SJCRH30 (cell line): ENCODE data around the gene CCDC88B. TPM values are rescaled to one million over a fixed set of nuclear protein-coding genes. Genes with fewer than 3 reads are reported as not detected.

Experiments
- DNase-seq, 2 experiments: peaks; one replicate each; pipeline ENCODE4 v3.0.0-alpha.2; 2015 to 2020
- H3K27ac ChIP-seq: fragments of 250-450 bp; sonication (Bioruptor Pico); 2 replicates; pipeline ENCODE4 v1.5.1; 2020; ENCODE audit warnings: mild to moderate bottlenecking, moderate library complexity
- H3K27me3 ChIP-seq: fragments of 250-450 bp; sonication (Bioruptor Pico); 2 replicates; pipeline ENCODE4 v1.5.1; 2020; ENCODE audit warnings: mild to moderate bottlenecking, moderate library complexity
- H3K36me3 ChIP-seq: fragments of 250-450 bp; sonication (Bioruptor Pico); 2 replicates; pipeline ENCODE4 v1.5.1; 2020; ENCODE audit warnings: mild to moderate bottlenecking, moderate library complexity
- H3K4me1 ChIP-seq: fragments of 250-450 bp; sonication (Bioruptor Pico); 2 replicates; pipeline ENCODE4 v1.5.1; 2020; ENCODE audit warnings: mild to moderate bottlenecking, moderate library complexity
- H3K4me3 ChIP-seq: fragments of 250-450 bp; sonication (Bioruptor Pico); 2 replicates; pipeline ENCODE4 v1.5.1; 2020; ENCODE audit warnings: mild to moderate bottlenecking, moderate library complexity
- H3K9me3 ChIP-seq: fragments of 250-450 bp; sonication (Bioruptor Pico); replicated peaks from 2 replicates; pipeline ENCODE4 v1.5.1; 2020; ENCODE audit warnings: mild to moderate bottlenecking, moderate library complexity
- total RNA-seq: library from RNA; depleted of rRNA; stranded (reverse); fragments of >200 nt; shearing (Covaris generic); gene quantifications from 2 replicates; pipeline ENCODE4 v1.2.3, GENCODE V29; 2014

CCDC88B gene
- total RNA-seq, 1 experiment from 2014 or later: 0.59 TPM

DNA sequence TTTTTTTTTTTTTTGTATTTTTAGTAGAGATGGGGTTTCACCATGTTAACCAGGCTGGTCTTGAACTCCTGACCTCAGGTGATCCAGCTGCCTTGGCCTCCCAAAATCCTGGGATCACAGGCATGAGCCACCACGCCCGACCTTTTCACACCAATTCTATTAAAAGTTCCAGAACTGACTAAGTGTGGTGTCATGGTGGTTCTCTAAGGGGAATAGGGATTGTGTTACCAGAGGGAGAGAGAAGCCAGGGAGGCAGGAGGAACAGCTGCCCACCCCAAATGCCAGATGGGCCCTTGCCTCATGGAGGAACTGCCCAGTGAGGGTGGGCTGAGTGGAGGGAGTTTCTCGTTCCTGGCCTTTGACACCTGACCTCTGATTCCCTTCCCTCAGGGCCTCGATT lies 24.9 kb downstream of the CCDC88B start:
- peak in 1 of 2 experiments; percentile 29 for DNase-seq
- Histone ChIP-seq H3K27me3 (no peaks in the 10 kb centered on the region), H3K27ac (no peak overlapping the region), H3K4me1 (no peaks in the 10 kb centered on the region), H3K36me3 (peaks cover 46% of the 10 kb centered on the region), H3K9me3 (no peaks in the 10 kb centered on the region), H3K4me3 (no peak overlapping the region)

DNA sequence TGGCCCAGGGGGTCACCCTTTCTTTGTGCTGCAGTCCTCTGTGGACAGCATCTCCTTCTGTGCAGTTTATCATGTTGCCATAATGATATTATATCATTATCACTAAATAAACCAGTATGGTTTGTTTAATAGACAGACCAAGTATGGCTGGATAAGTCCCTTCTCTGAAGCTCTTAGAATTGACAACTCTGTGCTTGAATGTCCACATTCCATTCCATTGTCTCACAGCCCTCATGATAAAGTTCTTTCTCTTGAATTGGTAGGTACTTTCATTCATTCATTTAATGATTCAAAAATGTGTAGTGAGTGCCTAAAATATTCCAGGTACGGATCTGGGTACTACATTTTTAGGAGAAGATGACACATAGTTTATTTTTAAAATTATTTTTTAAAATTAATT lies 26.7 kb downstream of the CCDC88B start:
- H3K27me3 ChIP-seq: no peaks in the 10 kb centered on the region
- H3K27ac ChIP-seq: no peak overlapping the region
- no peak overlapping the region for H3K4me3 ChIP-seq
- H3K36me3 ChIP-seq: peaks cover 40% of the 10 kb centered on the region
- H3K4me1 ChIP-seq: peaks cover under 1% of the 10 kb centered on the region; the same call in 1 of the 2 replicates
- DNase-seq: no peak
- no peaks in the 10 kb centered on the region for H3K9me3 ChIP-seq

DNA sequence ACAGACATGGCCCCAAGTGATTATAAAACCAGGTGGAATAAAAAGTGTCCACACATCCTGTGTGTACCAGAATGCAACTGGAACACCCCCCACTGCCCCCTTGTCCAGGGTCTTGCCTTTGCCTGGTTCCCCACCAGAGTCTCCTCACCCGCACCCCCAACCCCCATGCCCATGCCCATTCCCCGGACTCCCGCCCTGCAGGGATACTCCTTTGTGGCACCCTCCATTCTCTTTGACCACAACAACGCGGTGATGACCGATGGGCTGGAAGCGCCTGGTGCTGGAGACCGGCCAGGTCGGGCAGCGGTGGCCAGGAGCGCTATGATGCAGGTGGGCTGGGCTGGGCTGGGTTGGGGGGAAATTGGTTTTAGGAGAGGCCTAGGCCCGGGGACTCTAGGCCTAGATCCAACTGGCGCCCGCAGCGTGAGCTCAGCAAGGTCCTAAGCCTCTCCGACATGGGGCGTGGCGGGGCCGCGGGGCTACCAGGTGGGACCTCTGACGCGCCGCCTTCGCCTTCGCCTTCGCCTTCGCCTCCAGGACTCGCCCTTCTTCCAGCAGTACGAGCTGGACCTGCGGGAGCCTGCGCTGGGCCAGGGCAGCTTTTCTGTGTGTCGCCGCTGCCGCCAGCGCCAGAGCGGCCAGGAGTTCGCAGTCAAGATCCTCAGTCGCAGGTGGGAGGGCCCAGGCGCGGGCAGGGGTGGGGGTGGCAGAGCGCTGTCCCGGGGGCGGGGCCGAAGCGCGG lies 28.1 kb downstream of the CCDC88B start:
- DNase-seq: no peak
- Histone ChIP-seq H3K4me3 (no peak overlapping the region), H3K4me1 (peaks cover 5% of the 10 kb centered on the region; the same call in 1 of the 2 replicates), H3K9me3 (no peaks in the 10 kb centered on the region), H3K27ac (no peak overlapping the region), H3K27me3 (no peaks in the 10 kb centered on the region), H3K36me3 (peaks cover 28% of the 10 kb centered on the region)

DNA sequence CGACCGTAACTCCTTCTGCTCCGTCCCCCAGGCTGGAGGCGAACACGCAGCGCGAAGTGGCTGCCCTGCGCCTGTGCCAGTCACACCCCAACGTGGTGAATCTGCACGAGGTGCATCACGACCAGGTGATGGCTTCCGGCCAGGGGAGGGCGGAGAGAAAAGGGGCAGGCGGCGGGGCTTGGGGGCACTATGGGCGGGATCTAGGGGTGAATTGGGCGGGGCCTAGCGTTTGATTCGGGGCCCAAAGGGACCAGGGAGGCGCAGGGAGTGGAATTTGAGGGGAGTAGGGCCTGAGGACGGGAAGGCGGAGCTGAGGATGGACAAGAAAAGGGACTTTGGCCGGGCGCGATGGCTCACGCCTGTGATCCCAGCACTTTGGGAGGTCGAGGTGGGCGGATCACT lies 28.7 kb downstream of the CCDC88B start:
- no peak for DNase-seq
- Histone ChIP-seq H3K27me3 (no peaks in the 10 kb centered on the region), H3K4me1 (peaks cover 8% of the 10 kb centered on the region; the same call in 1 of the 2 replicates), H3K36me3 (peaks cover 26% of the 10 kb centered on the region), H3K9me3 (no peaks in the 10 kb centered on the region), H3K27ac (no peak overlapping the region), H3K4me3 (no peak overlapping the region)

DNA sequence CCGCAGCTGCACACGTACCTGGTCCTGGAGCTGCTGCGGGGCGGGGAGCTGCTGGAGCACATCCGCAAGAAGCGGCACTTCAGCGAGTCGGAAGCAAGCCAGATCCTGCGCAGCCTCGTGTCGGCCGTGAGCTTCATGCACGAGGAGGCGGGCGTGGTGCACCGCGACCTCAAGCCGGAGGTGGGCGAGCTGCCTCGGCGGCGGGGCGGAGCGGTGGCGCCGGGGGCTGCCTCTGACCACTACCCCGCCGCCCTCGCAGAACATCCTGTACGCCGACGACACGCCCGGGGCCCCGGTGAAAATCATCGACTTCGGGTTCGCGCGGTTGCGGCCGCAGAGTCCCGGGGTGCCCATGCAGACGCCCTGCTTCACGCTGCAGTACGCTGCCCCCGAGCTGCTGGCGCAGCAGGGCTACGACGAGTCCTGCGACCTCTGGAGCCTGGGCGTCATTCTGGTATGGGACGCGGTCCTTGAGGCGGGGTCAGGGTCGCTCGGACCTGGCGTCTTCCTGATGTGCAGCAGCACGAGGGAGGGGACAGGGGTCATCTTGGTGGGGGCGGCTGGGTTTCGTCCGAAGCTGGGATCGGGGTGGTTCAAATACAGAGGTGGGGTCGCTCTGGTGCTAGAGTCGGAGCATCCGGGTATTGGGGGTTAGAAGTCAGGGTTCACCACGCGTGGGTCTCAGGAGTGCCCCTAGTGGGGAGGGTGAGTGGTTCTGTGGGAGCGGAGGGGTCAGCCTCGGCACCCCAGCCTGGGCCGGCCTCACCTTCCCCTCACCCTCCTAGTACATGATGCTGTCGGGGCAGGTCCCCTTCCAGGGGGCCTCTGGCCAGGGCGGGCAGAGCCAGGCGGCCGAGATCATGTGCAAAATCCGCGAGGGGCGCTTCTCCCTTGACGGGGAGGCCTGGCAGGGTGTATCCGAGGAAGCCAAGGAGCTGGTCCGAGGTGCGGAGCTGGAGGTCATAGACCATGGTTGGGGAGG lies 29.7 kb downstream of the CCDC88B start:
- no peaks in the 10 kb centered on the region for H3K27me3 ChIP-seq
- DNase-seq: no peak
- H3K4me1 ChIP-seq: peaks cover 10% of the 10 kb centered on the region; the same call in 1 of the 2 replicates
- peaks cover 25% of the 10 kb centered on the region for H3K36me3 ChIP-seq
- no peak overlapping the region for H3K4me3 ChIP-seq
- no peak overlapping the region for H3K27ac ChIP-seq
- H3K9me3 ChIP-seq: no peaks in the 10 kb centered on the region

DNA sequence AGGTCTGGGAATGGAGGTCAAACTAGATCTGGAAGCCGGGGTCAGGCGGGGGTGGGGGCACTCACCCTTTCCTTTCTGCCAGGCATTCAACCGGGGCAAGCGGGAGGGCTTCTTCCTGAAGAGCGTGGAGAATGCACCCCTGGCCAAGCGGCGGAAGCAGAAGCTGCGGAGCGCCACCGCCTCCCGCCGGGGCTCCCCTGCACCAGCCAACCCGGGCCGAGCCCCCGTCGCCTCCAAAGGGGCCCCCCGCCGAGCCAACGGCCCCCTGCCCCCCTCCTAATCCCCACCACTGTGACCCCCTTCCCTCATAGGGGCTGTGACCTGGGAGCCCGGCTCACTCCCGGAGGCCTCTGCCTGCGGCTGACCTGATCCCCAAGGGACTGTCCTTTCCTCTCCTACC lies 31.2 kb downstream of the CCDC88B start:
- Histone ChIP-seq H3K36me3 (peaks cover 18% of the 10 kb centered on the region), H3K27me3 (no peaks in the 10 kb centered on the region), H3K4me1 (peaks cover 10% of the 10 kb centered on the region; the same call in 1 of the 2 replicates), H3K9me3 (no peaks in the 10 kb centered on the region), H3K4me3 (no peak overlapping the region), H3K27ac (no peak overlapping the region)
- DNase-seq: no peak

DNA sequence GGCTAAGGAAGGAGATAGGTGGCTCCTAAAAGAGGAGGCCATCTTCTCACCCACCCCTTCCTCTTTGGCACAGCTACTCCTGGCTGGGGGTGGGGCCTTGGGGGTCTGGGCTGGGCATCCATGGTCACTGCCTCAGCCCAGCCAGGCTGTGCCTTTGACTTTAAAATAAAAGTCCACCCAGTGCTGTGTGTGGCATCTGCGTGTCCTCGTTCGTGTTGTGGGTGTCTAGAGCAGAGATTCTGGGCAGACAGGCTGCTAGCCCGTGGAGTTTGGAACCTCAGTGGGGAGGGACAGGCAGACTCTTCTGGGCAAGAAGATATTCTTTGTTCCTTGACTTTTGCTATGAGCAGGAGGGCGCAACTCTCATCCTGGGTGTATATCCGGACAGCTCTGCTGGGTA lies 32.0 kb downstream of the CCDC88B start:
- no peak for DNase-seq
- H3K4me3 ChIP-seq: peak overlapping the region; percentile 59
- H3K27me3 ChIP-seq: no peaks in the 10 kb centered on the region
- peaks cover 10% of the 10 kb centered on the region; the same call in 1 of the 2 replicates for H3K4me1 ChIP-seq
- no peak overlapping the region; the same call in 1 of the 2 replicates for H3K27ac ChIP-seq
- peaks cover 11% of the 10 kb centered on the region for H3K36me3 ChIP-seq
- H3K9me3 ChIP-seq: no peaks in the 10 kb centered on the region

DNA sequence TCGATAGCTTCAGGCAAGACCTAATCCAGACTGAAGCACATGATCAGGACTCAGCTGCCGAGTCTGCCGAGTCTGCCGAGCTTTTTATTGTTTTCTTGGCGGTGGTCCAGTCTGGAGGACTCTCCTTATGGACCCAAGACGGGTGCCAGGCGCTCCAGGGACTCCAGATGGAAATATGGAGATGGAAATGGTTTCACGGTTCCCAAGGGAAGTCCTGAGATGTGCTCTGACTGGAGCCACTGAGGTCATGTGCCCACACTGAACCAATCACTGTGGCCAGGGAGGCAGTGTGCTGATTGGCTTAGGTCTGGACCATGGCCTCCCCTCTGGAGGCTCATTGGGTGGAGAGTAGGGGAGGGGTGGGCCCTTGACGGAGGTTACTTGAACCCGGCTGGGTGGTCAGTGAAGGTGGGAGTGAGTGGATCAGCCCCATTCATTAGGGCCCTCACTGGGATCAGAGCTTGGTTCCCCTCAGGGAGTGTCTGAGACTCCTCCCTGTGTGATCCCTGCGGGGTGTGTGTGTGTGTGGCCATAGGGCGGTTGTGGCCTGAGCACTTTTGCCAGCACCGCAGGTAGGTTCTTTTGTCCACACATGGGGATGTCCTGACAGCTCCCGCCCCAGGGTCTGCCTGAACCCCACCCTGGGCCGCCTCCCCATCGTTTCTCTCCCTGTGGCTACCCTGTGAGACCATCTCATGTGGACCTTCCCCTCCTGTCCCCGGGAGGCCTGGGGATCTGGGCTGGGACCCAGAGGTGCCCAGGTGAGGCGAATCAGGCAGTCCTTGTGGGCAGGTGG lies 33.0 kb downstream of the CCDC88B start:
- no peaks in the 10 kb centered on the region for H3K27me3 ChIP-seq
- DNase-seq: peak; percentile 96 to 99
- peaks cover 6% of the 10 kb centered on the region for H3K36me3 ChIP-seq
- H3K4me3 ChIP-seq: peak overlapping the region; percentile 59
- H3K9me3 ChIP-seq: no peaks in the 10 kb centered on the region
- peaks cover 10% of the 10 kb centered on the region; the same call in 1 of the 2 replicates for H3K4me1 ChIP-seq
- H3K27ac ChIP-seq: peak overlapping the region; percentile 41

DNA sequence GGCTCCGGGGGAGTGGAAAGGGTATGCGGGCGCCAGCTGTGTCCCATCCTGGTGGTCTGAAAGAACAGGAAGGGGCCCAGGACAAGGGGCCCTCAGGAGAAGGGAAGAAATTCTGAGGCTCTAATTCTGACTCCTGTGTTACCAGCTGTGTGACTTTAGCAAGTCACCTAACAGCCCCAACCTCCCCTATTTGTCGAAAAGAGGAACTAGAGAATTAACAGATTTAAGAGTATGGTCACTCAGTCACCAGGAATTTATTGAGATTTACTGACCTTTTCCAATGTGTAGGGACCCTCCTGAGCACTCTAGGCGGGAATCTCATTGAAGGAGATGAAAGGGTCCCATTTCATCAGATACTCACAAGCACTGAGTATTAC lies 33.6 kb downstream of the CCDC88B start:
- Histone ChIP-seq H3K36me3 (peaks cover 3% of the 10 kb centered on the region; the same call in 1 of the 2 replicates), H3K27ac (peak overlapping the region; percentile 41; the same call in 1 of the 2 replicates), H3K4me3 (peak overlapping the region; percentile 59), H3K27me3 (no peaks in the 10 kb centered on the region), H3K9me3 (no peaks in the 10 kb centered on the region), H3K4me1 (peaks cover 10% of the 10 kb centered on the region; the same call in 1 of the 2 replicates)
- peak in 1 of 2 experiments; percentile 27 for DNase-seq

DNA sequence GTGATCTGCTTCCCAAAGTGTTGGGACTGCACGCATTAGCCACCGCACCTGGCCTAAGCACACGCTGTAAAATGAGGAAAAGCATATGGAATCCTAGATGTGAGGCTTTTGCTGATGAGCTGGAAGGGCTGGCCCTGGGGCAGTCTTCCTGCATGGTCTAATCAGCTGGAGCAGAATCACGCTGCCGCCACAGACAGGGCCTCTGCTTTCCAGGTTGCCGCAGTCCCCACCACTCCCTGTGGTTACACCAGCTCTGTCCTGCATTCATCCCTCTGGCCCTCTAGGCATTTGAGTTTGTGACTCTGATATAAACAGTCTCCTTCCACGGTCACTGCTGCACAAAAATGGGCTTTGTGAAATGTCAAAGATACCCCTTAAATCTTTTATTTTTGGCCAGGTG lies 36.1 kb downstream of the CCDC88B start:
- no peak for DNase-seq
- H3K4me3 ChIP-seq: no peak overlapping the region
- H3K4me1 ChIP-seq: peaks cover 10% of the 10 kb centered on the region; the same call in 1 of the 2 replicates
- no peaks in the 10 kb centered on the region for H3K27me3 ChIP-seq
- no peak overlapping the region for H3K27ac ChIP-seq
- H3K36me3 ChIP-seq: no peaks in the 10 kb centered on the region
- H3K9me3 ChIP-seq: no peaks in the 10 kb centered on the region

DNA sequence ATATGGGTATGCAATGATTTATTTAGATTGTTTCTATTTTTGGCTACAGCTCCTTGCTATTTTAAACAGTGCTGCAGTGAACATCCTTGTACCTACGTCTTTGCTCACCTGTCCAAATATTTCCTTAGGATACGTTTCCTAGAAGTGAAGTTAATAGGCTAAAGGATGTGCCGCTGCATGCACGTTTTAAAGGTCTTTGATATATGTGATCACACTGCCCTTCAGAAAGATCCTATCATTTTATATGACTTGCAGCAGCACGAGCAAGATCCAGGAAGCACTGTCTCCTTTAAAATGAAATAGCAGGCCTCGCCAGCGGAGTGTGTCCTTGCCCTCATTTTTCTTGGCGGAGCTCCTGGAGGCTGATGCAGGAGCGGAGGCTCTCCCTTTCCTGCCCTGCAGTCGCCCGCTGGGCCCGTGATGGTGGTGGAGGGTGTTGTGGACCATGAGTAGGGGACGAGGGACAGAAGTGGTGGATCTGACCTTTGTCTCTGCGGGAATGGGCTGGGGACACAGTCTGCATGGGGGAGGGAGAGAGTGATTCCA lies 38.4 kb downstream of the CCDC88B start:
- H3K9me3 ChIP-seq: no peaks in the 10 kb centered on the region
- DNase-seq: no peak
- H3K4me3 ChIP-seq: no peak overlapping the region
- H3K4me1 ChIP-seq: peaks cover 4% of the 10 kb centered on the region; the same call in 1 of the 2 replicates
- H3K27me3 ChIP-seq: no peaks in the 10 kb centered on the region
- no peak overlapping the region for H3K27ac ChIP-seq
- no peaks in the 10 kb centered on the region for H3K36me3 ChIP-seq

DNA sequence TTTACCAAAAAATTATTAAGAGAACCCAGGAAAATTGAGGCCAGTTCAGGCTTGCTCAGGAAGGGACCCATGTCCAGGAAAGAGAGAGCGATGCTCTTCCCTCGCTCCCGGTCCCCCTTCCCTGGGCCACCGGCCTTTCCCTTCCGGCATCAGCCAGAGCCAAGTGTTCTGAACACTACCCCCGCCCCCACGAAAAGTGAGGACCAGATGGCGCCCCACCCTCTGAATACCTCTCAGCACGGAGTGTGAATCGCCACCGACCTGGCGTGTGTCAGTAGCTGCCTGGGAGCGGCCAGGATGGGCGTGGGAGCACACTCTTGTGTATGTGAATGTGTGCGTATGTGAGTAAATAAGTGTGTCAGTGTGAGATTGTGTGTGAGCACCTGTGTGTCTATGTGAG lies 39.2 kb downstream of the CCDC88B start:
- Histone ChIP-seq H3K4me1 (no peaks in the 10 kb centered on the region), H3K36me3 (no peaks in the 10 kb centered on the region), H3K27me3 (no peaks in the 10 kb centered on the region), H3K4me3 (no peak overlapping the region), H3K27ac (no peak overlapping the region), H3K9me3 (no peaks in the 10 kb centered on the region)
- no peak for DNase-seq

DNA sequence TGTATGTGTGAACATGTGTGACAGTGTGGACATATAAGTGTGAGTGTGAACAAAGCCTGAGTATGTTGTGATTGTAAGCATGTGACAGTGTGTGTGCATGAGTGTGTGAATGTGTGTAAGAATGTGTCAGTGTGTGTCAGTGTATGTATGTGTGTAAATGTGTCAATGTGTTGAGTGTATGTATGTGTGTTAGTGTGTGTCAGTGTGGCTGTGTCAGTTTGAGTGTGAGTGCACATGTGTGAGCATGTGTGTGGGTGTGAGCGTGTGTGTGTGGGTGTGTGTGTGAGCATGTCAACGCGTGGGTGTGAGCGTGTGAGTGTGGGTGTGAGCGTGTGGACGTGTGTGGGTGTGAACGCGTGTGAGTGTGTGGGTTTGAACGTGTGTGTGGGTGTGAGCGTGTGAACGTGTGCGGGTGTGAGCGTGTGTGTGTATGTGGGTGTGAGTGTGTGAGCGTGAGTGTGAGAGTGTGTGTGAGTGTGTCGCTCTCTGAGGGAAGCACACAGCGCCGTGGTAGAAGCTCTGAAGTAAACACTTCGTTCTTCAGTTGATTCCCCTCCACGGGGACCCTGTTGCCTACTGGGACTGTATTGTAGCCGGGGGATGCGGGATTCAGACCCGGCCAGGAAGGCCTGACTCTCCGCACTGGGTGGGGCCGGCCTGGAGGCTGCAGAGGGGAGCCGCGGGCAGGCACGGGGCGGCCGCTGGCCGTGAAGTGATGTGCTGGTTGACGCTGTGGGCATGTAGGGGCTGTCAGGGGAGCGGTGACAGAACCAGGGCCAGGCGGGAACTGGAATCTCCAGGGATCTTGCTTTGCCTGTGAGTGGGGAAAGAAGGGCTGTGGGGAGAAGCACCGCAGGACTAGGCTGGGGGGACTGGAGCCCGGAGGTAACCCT lies 40.1 kb downstream of the CCDC88B start:
- Histone ChIP-seq H3K4me1 (no peaks in the 10 kb centered on the region), H3K27me3 (no peaks in the 10 kb centered on the region)

More for the DNA sequence above, 40.1 kb downstream of the CCDC88B start:
- H3K9me3 ChIP-seq: no peaks in the 10 kb centered on the region
- H3K27ac ChIP-seq: no peak overlapping the region
- peak in 1 of 2 experiments; percentile 38 for DNase-seq
- no peaks in the 10 kb centered on the region for H3K36me3 ChIP-seq
- H3K4me3 ChIP-seq: no peak overlapping the region
